Epithelial cell of proximal tubule (primary cell): ENCODE measurements around the gene SERTAD1. TPM values are rescaled to one million over a fixed set of nuclear protein-coding genes. Genes with fewer than 3 reads are reported as not detected.
"Not testable (repeated sequence)": the region's sequence is repeated elsewhere in the genome, so short reads cannot be mapped to it uniquely, and the experiment has no call there.

Experiments used
- DNase-seq: peaks from one replicate; pipeline ENCODE4 v3.0.0-alpha.2; 2011; ENCODE audit warnings: low read depth
- H3K4me3 ChIP-seq: 2 replicates; pipeline ENCODE4 v1.5.1; 2011; ENCODE audit warnings: low read depth, mild to moderate bottlenecking, low read length
- CTCF ChIP-seq: conservative IDR thresholded peaks from 2 replicates; pipeline ENCODE4 v1.5.1; 2012; ENCODE audit warnings: low read depth, mild to moderate bottlenecking, low read length
- total RNA-seq: library from RNA; depleted of rRNA; stranded (reverse); fragments of >200 nt; gene quantifications from 2 replicates; pipeline ENCODE4 v1.2.3, GENCODE V29; 2015

The SERTAD1 gene
- total RNA-seq, 1 donor from 2014 or later, result 14.2 TPM

GRCh38 chr19:40466219-40466984 is 40.6 kb upstream of the SERTAD1 start:
- DNase-seq, result no peak
- TF ChIP-seq CTCF, result no peak
- peak overlapping the region; percentile 54 for H3K4me3 ChIP-seq

- H3K4me3 ChIP-seq, result peak within 1 kb of the TSS; percentile 64
- DNase-seq, result peak; percentile 77
- TF ChIP-seq CTCF, result no peak
These were observed 39.9 kb upstream of the SERTAD1 start, which contains the start of gene BLVRB for GRCh38 chr19:40465557-40466218. Gene BLVRB, minus strand, starts transcription at chr19:40465745. Its CDS starts 57 bp downstream, at chr19:40465688.

- no peak for DNase-seq
- TF ChIP-seq CTCF, result no peak
- peak overlapping the region; percentile 64 for H3K4me3 ChIP-seq
These were observed 39.3 kb upstream of the SERTAD1 start for GRCh38 chr19:40465025-40465556.

- DNase-seq, result peak; percentile 56
- H3K4me3 ChIP-seq, result peak overlapping the region; percentile 64
- peak; percentile 86 for TF ChIP-seq CTCF
These were observed 38.5 kb upstream of the SERTAD1 start for GRCh38 chr19:40464059-40465024.

GRCh38 chr19:40463587-40464037 is 37.8 kb upstream of the SERTAD1 start:
- not testable (repeated sequence) for DNase-seq, H3K4me3 ChIP-seq

- DNase-seq, result no peak
- no peak overlapping the region for H3K4me3 ChIP-seq
- no peak for TF ChIP-seq CTCF
These were observed 36.0 kb upstream of the SERTAD1 start for GRCh38 chr19:40461669-40462221.
